ENCODE results near the gene RHBDD1. TPM values are rescaled to one million over a fixed set of nuclear protein-coding genes. Genes with fewer than 3 reads are reported as not detected.

The RHBDD1 gene
- total RNA-seq, 1 donor from 2014 or later, result 14.1 TPM

DNA sequence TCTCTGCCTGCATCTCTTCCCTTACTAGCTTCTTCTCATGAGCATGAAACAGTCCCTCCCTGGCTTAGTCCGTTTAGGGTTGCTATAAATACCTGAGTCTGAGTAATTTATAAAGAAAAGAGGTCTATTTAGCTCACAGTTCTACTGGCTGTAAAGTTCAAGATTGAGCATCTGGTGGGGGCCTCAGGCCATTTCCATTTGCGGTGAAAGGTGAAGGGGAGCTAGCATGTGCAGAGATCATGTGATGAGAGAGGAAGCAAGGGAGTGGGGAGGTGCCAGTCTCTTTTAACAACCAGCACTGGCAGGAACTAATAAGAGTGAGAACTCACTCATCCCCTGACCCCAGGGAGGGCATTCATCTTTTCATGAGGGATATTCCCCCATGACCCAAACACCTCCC lies 26.8 kb downstream of the RHBDD1 start:
- no peak for DNase-seq (ENCODE audit: low read depth)
- TF ChIP-seq, protein P1, sequence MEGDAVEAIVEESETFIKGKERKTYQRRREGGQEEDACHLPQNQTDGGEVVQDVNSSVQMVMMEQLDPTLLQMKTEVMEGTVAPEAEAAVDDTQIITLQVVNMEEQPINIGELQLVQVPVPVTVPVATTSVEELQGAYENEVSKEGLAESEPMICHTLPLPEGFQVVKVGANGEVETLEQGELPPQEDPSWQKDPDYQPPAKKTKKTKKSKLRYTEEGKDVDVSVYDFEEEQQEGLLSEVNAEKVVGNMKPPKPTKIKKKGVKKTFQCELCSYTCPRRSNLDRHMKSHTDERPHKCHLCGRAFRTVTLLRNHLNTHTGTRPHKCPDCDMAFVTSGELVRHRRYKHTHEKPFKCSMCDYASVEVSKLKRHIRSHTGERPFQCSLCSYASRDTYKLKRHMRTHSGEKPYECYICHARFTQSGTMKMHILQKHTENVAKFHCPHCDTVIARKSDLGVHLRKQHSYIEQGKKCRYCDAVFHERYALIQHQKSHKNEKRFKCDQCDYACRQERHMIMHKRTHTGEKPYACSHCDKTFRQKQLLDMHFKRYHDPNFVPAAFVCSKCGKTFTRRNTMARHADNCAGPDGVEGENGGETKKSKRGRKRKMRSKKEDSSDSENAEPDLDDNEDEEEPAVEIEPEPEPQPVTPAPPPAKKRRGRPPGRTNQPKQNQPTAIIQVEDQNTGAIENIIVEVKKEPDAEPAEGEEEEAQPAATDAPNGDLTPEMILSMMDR (conservative IDR thresholded peaks at IDR 0.05; ENCODE audit: low read depth, low read length), result no peak
- no peak overlapping the region for H3K4me3 ChIP-seq (ENCODE audit: low read depth, low read length)

DNA sequence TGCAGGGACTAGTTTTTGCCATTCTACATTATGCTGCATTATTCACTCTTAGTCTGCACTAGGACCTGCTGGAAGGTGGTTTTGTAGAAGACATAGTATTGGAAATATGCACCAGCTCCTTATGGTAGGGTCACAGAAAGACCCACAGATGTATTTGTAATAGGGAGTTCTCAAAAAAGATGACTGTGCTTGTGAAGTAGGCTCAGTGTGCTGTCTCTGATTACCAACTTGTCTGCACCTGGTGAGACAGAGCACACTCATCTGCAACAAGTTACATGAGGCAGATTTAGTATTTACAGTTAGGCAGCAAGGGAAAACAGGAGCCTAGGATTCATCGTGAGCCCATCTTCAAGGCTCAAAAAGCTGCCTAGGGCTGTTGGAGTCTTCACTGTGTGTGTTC lies 29.4 kb downstream of the RHBDD1 start:
- TF ChIP-seq, protein P1 (conservative IDR thresholded peaks at IDR 0.05; ENCODE audit: low read depth, low read length), result no peak
- DNase-seq (ENCODE audit: low read depth), result no peak
- H3K4me3 ChIP-seq (ENCODE audit: low read depth, low read length), result no peak overlapping the region

DNA sequence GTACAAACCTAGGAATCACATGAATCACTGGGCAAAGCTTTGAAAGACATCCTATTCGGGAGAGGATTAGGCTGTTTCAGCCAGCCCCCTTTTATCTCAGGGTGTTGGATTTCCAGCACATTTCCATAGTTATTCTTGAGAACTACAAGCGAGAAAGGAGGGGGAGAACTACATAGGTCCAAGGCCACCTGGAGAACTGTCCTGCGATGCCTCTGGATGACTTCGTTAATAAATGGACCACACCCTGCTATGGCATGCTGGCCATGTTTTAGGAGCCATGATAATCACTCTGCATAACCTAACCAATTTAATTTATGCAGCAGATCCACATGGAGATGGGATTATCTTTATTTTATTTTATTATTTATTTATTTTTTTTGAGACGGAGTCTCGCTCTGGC lies 29.9 kb downstream of the RHBDD1 start:
- no peak overlapping the region for H3K4me3 ChIP-seq (ENCODE audit: low read depth, low read length)
- TF ChIP-seq, protein P1 (conservative IDR thresholded peaks at IDR 0.05; ENCODE audit: low read depth, low read length), result no peak
- DNase-seq (ENCODE audit: low read depth), result no peak

DNA sequence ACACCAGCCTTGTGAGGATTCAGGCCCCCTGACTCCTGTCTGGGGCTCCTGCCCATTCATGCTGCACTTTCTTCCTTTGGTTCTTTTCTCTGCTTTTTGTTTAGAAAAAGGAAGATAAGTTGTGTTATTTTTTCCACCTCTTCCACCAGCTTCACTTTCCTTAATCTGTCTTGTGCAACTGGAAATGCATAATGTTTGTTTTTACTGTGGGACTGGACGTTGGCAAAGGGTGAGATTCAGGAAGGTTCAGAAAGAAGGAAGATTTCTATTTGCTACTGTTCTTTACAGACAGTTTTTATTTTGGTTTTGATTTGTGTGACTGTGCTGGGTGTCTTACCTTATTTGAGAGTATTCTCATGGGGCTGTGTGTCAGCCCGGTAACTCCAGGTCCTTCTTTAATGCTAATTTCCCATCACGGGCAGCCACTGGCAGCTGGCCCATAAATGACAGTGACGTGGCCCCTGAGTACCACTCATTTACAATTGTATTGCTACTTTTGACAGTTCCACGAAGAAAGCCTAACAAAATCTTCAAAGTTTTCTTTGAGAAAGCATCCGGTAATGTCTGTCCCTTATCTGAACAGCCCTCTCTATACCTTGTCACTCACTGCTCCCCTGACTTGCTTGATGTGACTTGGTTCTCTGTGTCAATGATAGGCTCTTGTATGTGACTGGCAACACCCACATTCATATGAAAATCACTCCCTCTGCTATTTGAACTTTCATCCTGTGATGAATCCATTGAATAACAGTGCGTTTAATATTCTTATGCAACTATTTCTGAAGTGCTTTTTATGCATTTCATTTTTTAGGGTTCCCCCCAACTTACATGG lies 32.7 kb downstream of the RHBDD1 start:
- DNase-seq (ENCODE audit: low read depth), result no peak
- H3K4me3 ChIP-seq (ENCODE audit: low read depth, low read length), result no peak overlapping the region
- TF ChIP-seq, protein P1 (conservative IDR thresholded peaks at IDR 0.05; ENCODE audit: low read depth, low read length), result no peak

DNA sequence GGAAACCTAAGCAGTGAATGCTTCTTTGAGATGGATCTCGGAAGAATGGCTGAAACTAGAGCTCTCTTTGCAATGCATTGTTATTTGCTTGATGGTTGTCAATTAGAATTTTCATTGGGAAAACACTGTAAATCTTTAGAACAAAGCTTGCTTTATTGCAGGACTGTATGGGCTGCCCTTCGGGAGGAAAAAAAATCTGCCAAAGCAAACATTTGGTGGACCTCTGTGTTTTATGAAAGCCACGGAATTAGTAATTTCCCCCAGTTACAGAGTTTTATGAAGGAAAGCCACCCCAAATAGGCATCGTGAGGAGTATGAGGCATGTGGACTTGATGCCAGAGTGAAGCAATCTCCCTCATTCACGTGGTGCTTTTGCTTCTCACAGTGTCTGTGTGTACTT lies 33.5 kb downstream of the RHBDD1 start:
- DNase-seq (ENCODE audit: low read depth), result no peak
- TF ChIP-seq, protein P1 (conservative IDR thresholded peaks at IDR 0.05; ENCODE audit: low read depth, low read length), result no peak
- no peak overlapping the region for H3K4me3 ChIP-seq (ENCODE audit: low read depth, low read length)

DNA sequence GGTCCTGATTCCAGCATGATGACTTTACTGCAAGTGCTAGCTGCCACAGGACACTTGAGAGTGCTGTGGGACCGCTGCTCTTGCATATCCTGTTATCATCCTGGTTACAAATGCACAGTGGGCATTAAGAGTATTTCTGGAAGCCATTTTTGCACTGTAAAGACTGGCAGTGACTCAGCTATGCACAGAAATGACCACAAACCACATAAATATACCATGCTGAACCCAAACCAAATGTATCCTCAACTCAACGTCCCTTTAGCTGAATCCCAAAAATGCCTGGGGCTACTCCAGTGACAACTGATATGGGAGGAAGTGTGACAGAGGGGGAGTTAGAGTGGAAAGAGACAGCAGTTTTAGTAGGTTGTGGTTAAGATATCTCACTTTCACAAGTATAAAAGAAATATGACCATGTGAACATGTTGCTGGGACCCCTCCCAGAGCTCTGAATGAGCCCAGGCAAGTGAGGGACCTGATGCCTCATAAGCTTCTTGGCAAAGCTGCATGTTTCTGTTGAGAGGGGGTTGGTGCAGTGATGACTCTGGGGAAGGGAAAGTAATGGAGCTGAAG lies 37.3 kb downstream of the RHBDD1 start:
- TF ChIP-seq, protein P1 (conservative IDR thresholded peaks at IDR 0.05; ENCODE audit: low read depth, low read length), result no peak
- DNase-seq (ENCODE audit: low read depth), result no peak
- H3K4me3 ChIP-seq (ENCODE audit: low read depth, low read length), result no peak overlapping the region

All from epithelial cell of proximal tubule (primary cell).